ENCODE results near the gene SLX4.
A peak's percentile ranks its signal among the peaks of the same experiment; 100 is the strongest.
"Not testable (repeated sequence)": the region's sequence is repeated elsewhere in the genome, so short reads cannot be mapped to it uniquely, and the experiment has no call there.

SLX4 gene

DNA sequence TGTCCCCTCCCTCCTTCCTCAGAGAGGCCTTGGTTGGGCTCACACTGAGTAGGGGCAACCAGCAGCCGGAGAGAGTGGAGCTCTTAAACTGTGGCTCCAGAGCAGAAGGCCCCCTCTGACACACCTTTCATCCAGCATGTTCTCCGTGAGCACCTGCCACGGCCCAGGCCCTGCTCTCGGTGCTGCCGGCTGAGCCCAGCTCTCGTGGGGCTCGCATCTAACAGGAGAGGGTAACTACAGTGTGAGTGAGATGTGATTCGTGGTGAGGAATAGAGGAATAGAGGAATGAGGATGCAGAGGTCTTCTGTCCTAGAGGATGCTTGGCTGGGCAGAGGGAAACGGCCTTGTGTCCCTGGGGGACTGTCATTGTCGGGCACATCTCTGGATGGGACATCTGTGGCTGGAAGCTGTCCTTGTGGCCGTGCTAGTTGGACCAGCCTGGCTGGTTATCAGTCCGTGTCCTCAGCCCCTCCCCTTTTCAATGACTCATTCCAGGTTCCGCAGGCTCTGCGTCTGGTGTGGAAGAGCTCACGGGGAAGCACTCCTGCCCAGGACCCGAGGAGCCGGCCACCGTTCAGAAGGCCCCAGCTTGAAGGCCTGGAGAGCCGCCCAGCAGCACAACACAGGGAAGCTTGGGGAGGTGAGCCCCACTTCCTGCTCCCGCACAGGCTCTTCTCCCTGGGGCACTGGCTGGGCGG, 31.1 kb upstream of the SLX4 start:
- no peak overlapping the region for H3K4me3 ChIP-seq (ENCODE audit: low read depth, low read length)

DNA sequence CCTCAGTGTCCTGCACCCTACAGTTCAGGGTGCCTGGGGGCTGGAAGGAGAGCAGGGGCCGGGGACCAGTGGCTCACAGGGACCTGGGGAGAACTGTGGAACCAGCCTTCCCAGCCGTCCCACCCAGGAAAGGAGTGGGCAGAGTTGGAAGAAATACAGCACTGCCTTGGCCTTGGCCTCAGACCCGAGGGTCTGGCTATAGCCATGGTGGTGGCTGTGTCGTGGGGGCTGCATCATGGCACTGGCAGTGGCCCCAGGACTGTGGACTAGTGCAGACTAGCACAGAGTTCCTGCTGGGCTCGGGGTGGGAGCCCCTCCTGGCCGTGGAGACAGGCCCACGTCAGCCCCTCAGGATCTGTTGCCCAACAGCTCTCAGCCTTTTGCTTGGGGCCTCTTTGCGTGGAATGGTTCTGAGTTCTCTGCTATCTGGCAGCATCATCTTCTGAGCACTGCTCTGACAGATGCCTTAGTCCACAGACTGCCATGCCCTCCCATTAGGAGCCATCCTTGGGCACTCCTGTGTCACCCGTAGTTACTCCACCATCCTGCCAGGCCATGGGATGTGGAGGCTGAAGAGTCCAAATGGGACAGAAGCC, 30.5 kb upstream of the SLX4 start:
- no peak overlapping the region for H3K4me3 ChIP-seq (ENCODE audit: low read depth, low read length)

DNA sequence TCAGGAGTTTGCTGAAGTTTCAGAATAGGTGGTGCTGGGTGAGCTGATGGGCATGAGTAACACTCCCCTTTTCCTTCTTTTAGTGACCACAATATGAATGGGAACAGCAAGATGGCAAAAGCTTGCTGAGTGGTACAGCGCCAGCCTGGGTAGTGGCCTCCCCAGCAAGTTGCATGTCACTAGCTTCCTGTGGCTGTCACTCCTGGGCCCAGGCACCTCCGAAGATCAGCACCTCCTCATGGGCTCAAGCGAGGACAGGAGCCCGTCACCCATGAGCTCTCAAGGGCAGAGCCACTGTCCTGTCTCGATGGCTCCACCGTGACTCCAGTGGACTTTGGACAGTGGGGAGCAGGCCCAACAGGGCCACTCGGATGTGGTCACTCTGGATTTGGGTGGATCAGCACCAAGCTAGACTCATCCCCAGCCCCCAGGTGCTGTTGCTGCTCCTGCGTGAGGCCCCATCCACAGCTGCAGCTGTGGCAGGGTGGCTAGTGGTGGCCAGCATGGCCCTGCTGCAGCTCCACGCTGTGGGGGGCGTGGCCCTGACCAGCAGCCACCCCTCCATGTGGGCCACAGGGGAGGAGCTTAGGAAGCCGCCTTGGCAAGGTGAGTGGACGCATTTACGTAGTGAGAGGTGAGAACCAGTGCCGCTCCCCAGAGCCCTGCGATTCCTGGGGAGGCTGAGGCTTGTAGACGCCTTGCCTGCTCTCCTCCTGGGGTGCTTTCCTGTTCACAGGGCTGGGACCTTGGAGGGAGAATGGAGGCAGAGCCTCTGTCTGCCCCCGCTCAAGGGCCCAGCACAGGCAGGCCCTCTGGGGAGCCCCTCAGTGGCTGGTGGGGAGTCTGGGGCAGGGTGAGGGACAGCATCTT, 29.5 kb upstream of the SLX4 start:
- no peak overlapping the region for H3K4me3 ChIP-seq (ENCODE audit: low read depth, low read length)

DNA sequence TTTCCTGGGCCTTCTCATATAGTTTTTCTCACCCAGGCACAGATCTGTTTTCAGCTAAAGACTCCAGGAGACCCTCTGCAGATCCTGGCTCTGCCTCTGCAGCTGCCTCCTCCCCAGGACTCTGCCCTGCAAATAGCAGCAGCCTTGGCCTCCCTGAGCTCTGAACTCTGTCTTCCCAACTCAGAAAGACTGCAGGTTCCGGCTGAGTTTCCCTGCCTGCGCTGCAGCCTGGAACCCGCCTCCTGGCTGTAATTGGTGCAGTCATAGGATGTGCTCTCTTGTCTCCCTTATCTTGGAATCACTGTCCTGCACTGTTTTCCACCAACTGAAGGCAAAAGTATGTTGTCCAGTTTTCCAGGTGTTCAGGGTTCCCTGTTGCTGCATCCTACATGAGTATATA, 28.8 kb upstream of the SLX4 start:
- H3K4me3 ChIP-seq (ENCODE audit: low read depth, low read length), result no peak overlapping the region

DNA sequence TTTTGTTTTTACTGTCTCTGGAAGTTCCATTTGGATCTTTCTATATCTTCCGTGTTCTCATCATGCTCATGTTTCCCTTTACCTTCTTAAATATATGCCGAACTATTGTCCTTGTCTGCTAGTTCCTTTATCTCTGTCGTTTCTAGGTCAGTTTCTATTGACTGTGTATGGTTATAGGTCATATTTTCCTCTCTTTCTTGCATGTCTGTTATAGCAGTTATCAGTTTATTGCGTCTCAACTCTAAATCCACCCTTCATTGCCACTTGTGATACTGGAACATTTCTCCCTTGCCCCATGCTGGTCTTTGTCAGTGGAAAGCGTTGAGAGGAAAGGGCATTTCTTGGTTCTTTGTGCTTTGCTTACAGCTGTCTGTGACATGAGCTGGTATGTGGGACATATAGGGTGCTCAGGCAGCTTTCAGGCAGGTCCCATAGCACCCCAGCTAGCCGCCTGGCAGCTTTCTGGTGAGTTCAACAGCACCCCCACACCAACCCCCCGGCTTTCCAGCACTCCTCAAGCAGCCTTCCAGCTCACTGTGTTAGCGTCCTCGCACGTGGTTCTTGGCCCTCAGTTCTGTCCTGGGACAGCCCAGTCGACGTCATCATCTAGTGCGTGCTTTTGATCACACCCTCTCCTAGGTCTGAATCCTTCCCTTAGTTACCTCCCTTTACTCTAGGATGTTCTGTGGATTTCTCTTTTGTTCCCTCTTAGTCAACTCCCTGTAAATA, 27.7 kb upstream of the SLX4 start:
- H3K4me3 ChIP-seq (ENCODE audit: low read depth, low read length), result no peak overlapping the region

DNA sequence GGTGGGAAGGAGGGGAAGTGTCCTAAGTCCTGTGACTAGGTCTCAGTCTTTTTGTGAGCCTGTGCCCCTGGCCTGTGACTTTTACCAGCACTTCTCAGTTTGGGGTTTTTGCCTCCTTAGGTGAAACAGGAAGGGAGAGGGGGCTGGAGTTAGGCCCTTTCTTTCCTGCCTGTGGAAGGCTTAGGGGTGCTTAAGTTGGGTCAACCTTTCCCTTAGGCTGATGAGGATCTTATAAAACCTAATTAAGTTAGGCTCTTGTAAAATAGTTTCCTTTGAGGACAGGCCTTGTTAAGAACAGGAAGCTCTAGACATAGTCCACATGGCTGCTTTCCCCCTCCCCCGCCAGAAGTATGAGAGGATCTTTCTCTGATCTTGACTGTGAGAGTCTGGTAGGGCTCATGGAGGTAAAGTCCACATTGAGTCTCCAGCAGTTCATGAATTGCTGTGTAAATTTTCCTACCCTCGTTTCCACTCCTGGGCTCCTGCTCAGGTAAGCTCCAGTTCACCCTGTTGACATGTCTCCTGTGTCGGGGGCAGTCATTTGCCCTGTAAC, 26.0 kb upstream of the SLX4 start:
- no peak overlapping the region for H3K4me3 ChIP-seq (ENCODE audit: low read depth, low read length)

DNA sequence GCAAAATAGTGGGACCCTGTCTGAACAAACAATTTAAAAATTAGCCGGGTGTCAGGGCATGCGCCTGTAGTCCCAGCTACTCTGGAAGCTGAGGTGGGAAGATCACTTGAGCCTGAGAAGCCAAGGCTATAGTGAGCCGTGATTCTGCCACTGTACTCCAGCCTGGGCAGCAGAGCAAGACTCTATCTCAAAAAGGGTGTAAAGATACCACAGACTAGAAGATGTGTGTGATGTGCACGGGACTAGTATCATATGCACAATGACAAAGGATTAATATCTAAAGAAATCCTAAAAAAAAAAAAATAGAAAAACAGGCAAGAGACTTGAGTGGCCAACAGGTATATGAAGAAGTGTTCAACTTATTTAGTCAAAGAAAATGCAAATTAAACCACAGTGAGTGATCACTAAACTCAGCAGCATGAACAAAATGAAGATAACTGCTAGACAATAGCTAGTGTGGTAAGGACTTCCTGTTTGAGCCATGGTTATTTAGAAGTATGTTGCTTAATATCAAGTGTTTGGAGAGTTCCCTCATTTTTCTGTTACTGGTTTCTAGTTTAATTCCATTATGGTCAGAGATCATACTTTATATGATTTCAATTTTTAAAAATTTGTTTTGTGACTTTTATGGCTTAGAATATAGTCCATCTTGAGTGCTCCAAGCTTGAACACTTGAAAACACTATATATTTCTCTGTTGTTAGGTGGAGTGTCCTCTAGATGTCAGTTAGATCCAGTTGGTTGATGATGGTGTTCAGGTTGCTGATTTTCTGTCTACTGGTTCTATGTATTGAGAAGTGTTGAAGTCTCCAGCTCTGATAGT, 14.7 kb upstream of the SLX4 start:
- no peak overlapping the region for H3K4me3 ChIP-seq (ENCODE audit: low read depth, low read length)

DNA sequence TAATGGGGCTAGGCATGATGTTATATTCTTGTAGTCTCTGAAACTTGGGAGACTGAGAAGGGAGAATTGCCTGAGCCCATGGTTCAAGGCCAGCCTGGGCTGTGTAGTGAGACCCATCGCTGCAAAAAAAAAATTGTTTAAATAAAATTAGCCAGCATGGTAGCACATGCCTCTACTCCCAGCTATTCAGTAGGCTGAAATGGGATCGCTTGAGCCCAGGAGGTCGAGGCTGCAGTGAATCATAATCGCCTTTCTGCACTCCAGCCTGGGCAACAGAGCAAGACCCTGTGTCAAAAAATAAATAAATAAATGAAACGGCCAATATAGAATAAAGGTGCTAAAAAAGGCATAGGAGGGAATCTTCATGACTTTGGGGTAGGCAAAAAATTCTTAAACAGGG, 13.9 kb upstream of the SLX4 start:
- no peak overlapping the region for H3K4me3 ChIP-seq (ENCODE audit: low read depth, low read length)

DNA sequence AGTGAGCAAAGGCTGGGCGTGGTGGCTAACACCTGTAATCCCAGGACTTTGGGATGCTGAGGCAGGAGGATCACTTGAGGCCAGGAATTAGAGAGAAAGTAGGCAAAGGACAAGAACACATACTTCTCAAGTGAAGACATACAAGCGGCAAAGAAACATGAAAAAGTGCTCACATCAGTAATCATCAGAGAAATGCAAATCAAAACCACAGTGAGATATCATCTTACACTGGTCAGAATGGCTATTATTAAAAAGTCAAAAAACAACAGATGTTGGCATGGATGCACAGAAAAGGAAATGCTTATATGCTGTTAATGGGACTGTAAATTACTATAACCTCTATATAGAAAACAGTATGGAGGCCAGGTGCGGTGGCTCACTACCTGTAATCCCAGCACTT, 12.2 kb upstream of the SLX4 start:
- H3K4me3 ChIP-seq (ENCODE audit: low read depth, low read length), result no peak overlapping the region

DNA sequence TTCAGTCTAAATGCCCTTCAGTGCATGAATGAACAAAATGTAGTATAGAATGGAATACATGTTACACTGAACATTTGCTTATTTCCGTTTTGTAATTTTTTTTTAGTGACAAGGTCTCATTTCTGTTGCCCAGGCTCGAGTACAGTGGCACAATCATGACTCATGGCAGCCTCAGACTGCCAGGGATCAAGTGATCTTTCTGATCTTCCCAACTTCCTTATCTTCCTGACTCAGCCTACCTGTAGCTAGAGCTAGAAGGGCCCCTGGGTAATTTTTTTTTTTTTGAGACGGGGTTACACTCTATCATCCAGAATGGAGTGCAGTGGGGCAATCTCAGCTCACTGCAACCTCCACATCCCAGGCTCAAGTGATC, 7.3 kb upstream of the SLX4 start:
- no peak overlapping the region for H3K4me3 ChIP-seq (ENCODE audit: low read depth, low read length)

DNA sequence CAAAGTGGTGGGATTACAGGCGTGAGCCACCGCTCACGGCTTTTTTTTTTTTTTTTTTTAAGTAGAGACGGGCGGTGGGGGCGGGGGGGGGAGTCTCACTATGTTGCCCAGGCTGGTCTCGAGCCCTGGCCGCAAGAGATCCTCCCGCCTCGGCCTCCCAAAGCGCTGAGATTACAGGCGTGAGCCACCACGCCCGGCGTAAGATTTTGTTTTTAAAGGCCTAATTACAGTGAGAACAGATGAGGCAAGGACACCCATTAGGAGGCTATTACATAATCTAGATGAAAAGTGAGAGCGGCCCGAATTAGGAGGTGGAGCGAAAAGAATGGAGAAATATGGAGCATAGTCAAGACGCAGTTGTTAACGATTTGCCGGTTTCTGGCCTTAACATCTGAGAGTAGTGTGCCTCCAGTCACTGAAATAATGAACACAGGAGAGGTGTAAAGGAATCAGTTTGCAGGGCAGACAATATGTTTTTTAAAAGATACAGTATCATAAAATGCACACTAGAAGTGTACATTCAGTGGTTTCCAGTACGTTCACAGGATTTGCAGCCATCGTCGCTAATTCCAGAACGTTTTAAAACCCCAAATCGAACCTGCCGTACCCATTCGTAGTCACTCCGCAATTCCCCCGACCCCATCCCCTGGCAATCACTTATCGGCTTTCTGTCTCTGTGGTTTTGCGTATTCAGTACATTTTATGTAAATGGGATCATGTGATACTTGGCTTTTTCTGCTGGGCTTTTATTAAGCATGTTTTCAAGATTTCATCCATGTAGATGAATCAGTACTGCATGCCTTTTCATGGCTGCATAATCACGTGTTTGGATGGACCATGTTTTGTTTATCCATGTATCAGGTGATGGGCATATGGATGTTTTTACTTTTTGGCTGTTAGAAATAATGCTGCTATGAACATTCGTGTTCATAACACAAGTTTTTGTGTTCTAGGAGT, 1.4 kb upstream of the SLX4 start:
- peak overlapping the region; percentile 80 for H3K4me3 ChIP-seq (ENCODE audit: low read depth, low read length)

DNA sequence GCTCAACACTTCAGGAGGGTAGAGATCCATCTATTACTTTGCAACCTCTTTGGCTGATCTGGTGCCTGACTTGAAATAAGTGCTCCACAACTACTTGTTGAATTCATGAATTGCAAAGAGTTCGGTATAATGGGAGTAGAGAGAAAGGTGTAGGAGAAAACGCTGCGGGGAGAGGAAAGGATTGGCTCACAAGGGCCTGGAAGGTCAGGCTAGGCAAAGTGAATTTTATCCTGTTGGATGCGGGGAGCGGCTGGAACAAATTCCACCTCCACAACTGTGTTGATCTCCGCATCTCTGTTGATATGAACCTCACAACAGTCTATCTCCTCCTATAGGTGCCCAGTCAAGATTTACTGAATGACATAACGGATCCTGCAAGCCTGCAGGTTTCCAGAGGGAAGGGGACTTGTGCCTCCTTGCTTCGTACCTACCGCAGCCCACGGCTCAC, 684 bp downstream of the SLX4 start:
- H3K4me3 ChIP-seq (ENCODE audit: low read depth, low read length), result peak overlapping the region; percentile 80

DNA sequence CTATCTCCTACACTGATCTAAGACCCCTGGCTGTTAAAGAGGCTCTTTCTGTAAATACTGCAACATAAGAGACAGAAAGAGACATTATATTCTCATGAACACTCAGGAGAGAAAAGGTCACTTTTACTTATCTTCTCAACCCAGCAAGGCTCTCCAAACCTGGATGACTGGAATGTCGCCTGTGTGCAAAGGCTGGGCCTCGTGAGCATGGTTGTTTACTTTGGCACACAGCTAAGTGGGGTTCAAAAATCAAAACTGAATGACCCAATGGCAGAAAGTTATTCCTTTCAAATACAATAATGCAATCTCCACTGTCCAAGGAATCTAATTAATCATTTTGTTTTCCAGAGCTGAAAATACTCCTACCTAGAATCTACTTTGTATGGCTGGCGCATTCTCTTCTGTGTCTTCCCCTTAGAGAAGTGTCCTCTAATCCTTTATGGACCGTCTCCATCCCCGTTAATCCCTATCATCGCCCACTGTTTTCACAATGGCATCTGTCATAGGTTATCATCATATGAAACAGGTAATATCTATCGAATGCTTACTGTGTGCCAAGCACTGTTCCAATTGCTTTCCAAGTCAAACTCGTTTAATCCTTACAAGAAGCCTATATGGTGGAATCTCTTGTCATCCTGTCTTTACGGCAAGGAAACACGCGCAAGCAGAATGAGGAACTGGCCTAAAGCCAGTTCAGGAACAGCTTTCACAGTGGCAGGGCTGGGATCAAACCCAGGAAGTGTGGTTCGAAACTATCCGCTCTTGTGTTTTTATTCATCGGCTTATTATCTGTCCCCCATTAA, 1.3 kb downstream of the SLX4 start:
- peak overlapping the region; percentile 80 for H3K4me3 ChIP-seq (ENCODE audit: low read depth, low read length)

DNA sequence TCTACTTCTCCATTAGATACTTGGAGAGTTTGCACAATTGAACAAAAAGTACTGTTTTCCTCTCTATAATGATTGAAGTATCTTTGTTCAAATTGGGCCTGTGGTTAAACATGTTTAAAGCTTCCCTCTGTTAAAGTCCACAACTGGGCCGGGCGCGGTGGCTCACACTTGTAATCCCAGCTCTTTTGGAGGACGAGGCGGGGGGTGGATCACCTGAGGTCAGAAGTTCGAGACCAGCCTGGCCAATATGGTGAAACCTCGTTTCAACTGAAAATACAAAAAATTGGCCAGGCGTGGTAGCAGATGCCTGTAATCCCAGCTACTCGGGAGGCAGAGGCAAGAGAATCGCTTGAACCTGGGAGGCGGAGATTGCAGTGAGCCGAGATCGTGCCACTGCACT, 2.4 kb downstream of the SLX4 start:
- H3K4me3 ChIP-seq (ENCODE audit: low read depth, low read length), result not testable (repeated sequence)

DNA sequence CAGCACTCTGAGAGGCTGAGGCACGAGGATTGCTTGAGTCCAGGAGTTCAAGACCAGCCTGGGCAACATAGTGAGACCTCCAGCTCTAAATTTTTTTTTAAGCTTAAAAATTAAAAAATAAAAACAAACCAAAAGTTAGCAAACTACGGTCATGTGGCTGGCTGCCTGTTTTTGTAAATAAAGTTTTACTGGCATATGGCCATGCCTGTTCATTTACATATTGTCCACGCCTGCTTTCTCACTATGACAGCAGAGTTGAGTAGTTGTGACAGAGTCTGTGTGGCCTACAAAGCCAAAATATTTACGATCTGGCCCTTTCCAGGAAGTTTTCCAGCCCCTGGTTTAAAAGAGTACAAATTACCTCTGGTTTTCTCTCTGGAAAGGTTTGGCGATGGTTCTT, 3.3 kb downstream of the SLX4 start:
- no peak overlapping the region for H3K4me3 ChIP-seq (ENCODE audit: low read depth, low read length)

DNA sequence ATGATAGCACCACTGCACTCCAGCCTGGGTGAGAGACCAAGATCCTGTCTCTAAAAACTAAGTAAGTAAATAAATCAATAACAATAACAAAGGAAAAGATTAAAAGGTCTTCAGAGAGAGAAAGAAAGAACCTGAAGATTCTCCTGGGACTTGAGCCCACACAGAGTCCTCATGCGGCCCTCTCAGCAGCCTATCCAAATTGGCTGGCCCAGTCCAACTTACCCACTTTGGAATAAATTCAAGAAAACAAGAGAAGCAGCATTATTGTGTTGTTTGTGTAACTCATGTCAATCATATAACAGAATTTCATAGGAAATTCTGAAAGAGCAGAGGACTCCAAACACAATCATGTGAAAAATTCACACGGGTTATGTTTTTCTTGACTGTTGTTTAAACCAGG, 3.8 kb downstream of the SLX4 start:
- no peak overlapping the region for H3K4me3 ChIP-seq (ENCODE audit: low read depth, low read length)

DNA sequence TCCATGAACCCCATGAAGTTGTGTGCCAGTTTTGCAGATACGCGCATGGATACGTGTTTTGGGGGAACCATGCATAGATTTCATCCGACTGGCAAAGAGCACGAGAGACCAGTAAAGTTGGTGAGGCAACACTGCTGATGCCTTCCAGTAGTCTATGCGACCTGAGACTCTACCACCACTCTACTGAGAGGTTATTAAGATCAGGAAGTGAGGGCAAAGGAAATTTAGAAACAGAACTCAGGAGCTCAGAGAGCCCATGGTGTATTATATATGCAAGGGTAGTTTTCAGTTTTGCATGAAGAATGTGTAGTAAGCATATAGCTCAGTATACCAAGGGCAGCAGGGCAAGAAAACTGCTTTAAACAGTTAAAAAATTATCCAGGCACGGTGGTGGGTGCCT, 4.2 kb downstream of the SLX4 start:
- no peak overlapping the region for H3K4me3 ChIP-seq (ENCODE audit: low read depth, low read length)

DNA sequence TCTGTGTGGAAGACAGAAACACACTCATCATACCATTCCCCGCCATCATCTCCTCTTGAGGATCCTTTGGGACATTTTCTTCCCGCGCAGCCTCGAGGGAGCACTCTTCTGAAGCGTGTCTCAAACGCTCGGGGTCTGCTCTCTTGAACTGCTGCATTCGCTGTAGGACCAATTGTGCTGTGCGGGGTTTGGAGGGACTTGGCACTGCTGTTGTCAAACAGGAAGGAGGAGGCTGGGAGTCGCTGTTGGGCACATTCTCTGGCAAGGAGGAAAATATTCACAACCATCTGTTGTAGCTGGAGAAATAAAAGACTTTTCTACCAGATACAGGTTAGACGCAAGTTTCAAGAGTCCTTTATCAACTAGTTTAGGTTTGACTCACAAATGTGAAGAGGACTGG, 5.0 kb downstream of the SLX4 start:
- H3K4me3 ChIP-seq (ENCODE audit: low read depth, low read length), result no peak overlapping the region
